ENCODE results near the gene OSM.
A peak's percentile ranks its signal among the peaks of the same experiment; 100 is the strongest.

The OSM gene

GRCh38 chr22:30263883-30264282 is 2.8 kb downstream of the OSM start:
- DNase-seq (ENCODE audit: low spot score) = no peak

- DNase-seq (ENCODE audit: low spot score) = no peak
These were observed 3.5 kb downstream of the OSM start for GRCh38 chr22:30262917-30263741.

GRCh38 chr22:30262112-30262511 is 4.5 kb downstream of the OSM start:
- DNase-seq (ENCODE audit: low spot score) = no peak

- no peak for DNase-seq (ENCODE audit: low spot score)
These were observed 5.5 kb downstream of the OSM start for GRCh38 chr22:30261134-30261533.

GRCh38 chr22:30260682-30261081 is 6.0 kb downstream of the OSM start:
- no peak for DNase-seq (ENCODE audit: low spot score)

- DNase-seq (ENCODE audit: low spot score) = no peak
These were observed 6.4 kb downstream of the OSM start for GRCh38 chr22:30260276-30260675.

- DNase-seq (ENCODE audit: low spot score) = peak; percentile 39
These were observed 12.3 kb downstream of the OSM start for GRCh38 chr22:30254314-30254713.

GRCh38 chr22:30253205-30253852 is 13.3 kb downstream of the OSM start:
- DNase-seq (ENCODE audit: low spot score) = peak; percentile 91

- peak; percentile 92 for DNase-seq (ENCODE audit: low spot score)
These were observed 14.0 kb downstream of the OSM start for GRCh38 chr22:30252411-30253204.

- no peak for DNase-seq (ENCODE audit: low spot score)
These were observed 14.9 kb downstream of the OSM start for GRCh38 chr22:30251711-30252110.

- DNase-seq (ENCODE audit: low spot score) = peak; percentile 86
These were observed 15.9 kb downstream of the OSM start for GRCh38 chr22:30250661-30251267.

GRCh38 chr22:30250039-30250565 is 16.5 kb downstream of the OSM start:
- no peak for DNase-seq (ENCODE audit: low spot score)

- DNase-seq (ENCODE audit: low spot score) = peak; percentile 53
These were observed 17.3 kb downstream of the OSM start for GRCh38 chr22:30249049-30250038.

GRCh38 chr22:30248484-30248883 is 18.2 kb downstream of the OSM start:
- DNase-seq (ENCODE audit: low spot score) = no peak

- DNase-seq (ENCODE audit: low spot score) = peak; percentile 57
These were observed 18.7 kb downstream of the OSM start for GRCh38 chr22:30247974-30248373.

GRCh38 chr22:30247561-30247960 is 19.1 kb downstream of the OSM start:
- DNase-seq (ENCODE audit: low spot score) = no peak

GRCh38 chr22:30246814-30247376 is 19.8 kb downstream of the OSM start:
- peak; percentile 57 for DNase-seq (ENCODE audit: low spot score)

- peak; percentile 65 for DNase-seq (ENCODE audit: low spot score)
These were observed 20.5 kb downstream of the OSM start, which contains the start of gene LIF for GRCh38 chr22:30245985-30246813. Gene LIF (minus strand): TSS chr22:30246759. CDS start chr22:30246695, 64 bp downstream.

All from SW480 (cell line).